Activated CD8-positive, alpha-beta memory T cell treated with anti-CD3 and anti-CD28 coated beads, Interleukin-2, amount 50 U/mL, for 1 hour (primary cell): ENCODE data around the gene DDX19B.
"Not testable (repeated sequence)": the region's sequence is repeated elsewhere in the genome, so short reads cannot be mapped to it uniquely, and the experiment has no call there.

Source experiments
- DNase-seq: peaks from one replicate; pipeline ENCODE4 v3.0.0-alpha.2; 2020; ENCODE audit errors: extremely low read depth

Gene DDX19B

GRCh38 chr16:70298988-70299938, at the start of gene DDX19B:
Gene DDX19B, plus strand, starts transcription at chr16:70299186. Its CDS starts 112 bp downstream, at chr16:70299298.
- DNase-seq, result no peak

- DNase-seq, result not testable (repeated sequence)
These were observed 49.3 kb upstream of the DDX19B start for GRCh38 chr16:70249697-70250096.

- no peak for DNase-seq
These were observed 48.0 kb upstream of the DDX19B start for GRCh38 chr16:70250748-70251628.

- DNase-seq, result peak; percentile 81
These were observed 47.2 kb upstream of the DDX19B start, which contains the start of gene EXOSC6 for GRCh38 chr16:70251629-70252354. Gene EXOSC6, minus strand, starts transcription at chr16:70251940. Its CDS starts 40 bp downstream, at chr16:70251900.

GRCh38 chr16:70252355-70252988, 46.5 kb upstream of the DDX19B start:
- no peak for DNase-seq

GRCh38 chr16:70253291-70254106, 45.5 kb upstream of the DDX19B start:
- no peak for DNase-seq

GRCh38 chr16:70254180-70254964, 44.6 kb upstream of the DDX19B start:
- DNase-seq, result no peak

GRCh38 chr16:70254965-70255286, 44.1 kb upstream of the DDX19B start:
- DNase-seq, result no peak

- DNase-seq, result no peak
These were observed 43.4 kb upstream of the DDX19B start for GRCh38 chr16:70255574-70255973.

GRCh38 chr16:70257391-70257790, 41.6 kb upstream of the DDX19B start:
- DNase-seq, result no peak

GRCh38 chr16:70258065-70258464, 40.9 kb upstream of the DDX19B start:
- DNase-seq, result no peak

GRCh38 chr16:70258946-70259345, 40.0 kb upstream of the DDX19B start:
- DNase-seq, result no peak

- DNase-seq, result not testable (repeated sequence)
These were observed 39.1 kb upstream of the DDX19B start for GRCh38 chr16:70259903-70260302.

- DNase-seq, result no peak
These were observed 31.5 kb upstream of the DDX19B start for GRCh38 chr16:70267516-70267915.

- not testable (repeated sequence) for DNase-seq
These were observed 31.1 kb upstream of the DDX19B start for GRCh38 chr16:70267922-70268321.

GRCh38 chr16:70269471-70269870, 29.5 kb upstream of the DDX19B start:
- DNase-seq, result no peak

GRCh38 chr16:70270176-70270575, 28.8 kb upstream of the DDX19B start:
- DNase-seq, result no peak

GRCh38 chr16:70271696-70272095, 27.3 kb upstream of the DDX19B start:
- DNase-seq, result no peak

GRCh38 chr16:70276392-70276791, 22.6 kb upstream of the DDX19B start:
- DNase-seq, result no peak
